HCT116 (cell line): ENCODE data around the gene ZXDC. TPM values are rescaled to one million over a fixed set of nuclear protein-coding genes. Genes with fewer than 3 reads are reported as not detected.

Experiments
- ATAC-seq: fragments of 200-7000 bp; cut with Tn5 transposase; 2 replicates; pipeline ENCODE4 v1.9.1; 2020; ENCODE audit warnings: mild to moderate bottlenecking, moderate library complexity
- BruUV-seq: library from RNA; stranded (reverse); fragments of 400-500 nt; replicated peaks from 2 replicates; lab custom pipeline; 2021; lab: Mats Ljungman, UMichigan
- CTCF ChIA-PET: fragments of 300-600 bp; sonication (Branson Sonifier 250); formaldehyde crosslinking; loops from one replicate; lab custom pipeline; 2021; ENCODE audit warnings: antibody characterized with exemption; lab: Charles Lee
- POLR2A ChIA-PET: fragments of 300-600, 350-600 bp; sonication (Branson Sonifier 250); formaldehyde crosslinking; loops from one replicate; lab custom pipeline; 2021; ENCODE audit warnings: antibody characterized with exemption; lab: Charles Lee
- RAD21 ChIA-PET, 2 experiments: fragments of 300-600 bp; sonication (Branson Sonifier 250); formaldehyde crosslinking; loops; one replicate each; lab custom pipeline; 2023; ENCODE audit warnings: low total read pairs in 2 of 2; ENCODE audit not compliant: uncharacterized antibody in 2 of 2, unreplicated experiment in 2 of 2, low non-redundant PET in 1 of 2; lab: Charles Lee
- DNase-seq: peaks from one replicate; pipeline ENCODE4 v3.0.0-alpha.2; 2010; ENCODE audit warnings: low read depth, low spot score
- H2AFZ ChIP-seq: fragments of 200-600 bp; shearing (Covaris generic), sonication (generic); 2 replicates; pipeline ENCODE4 v1.6.1; 2017; ENCODE audit warnings: low read depth, mixed run types, mixed read lengths, antibody characterized with exemption, low read length; ENCODE audit not compliant: poor library complexity, severe bottlenecking
- H3K27ac ChIP-seq: 2 replicates; pipeline ENCODE4 v1.5.1; 2012; ENCODE audit warnings: low read depth, low read length
- H3K27me3 ChIP-seq: fragments of 200-600 bp; sonication (generic); 2 replicates; pipeline ENCODE4 v1.6.1; 2016; ENCODE audit warnings: mixed run types, low read length, mixed read lengths; ENCODE audit not compliant: insufficient read depth
- H3K36me3 ChIP-seq, 2 experiments: fragments of 200-500 bp in 1 of 2; fragments of 200-600 bp in 1 of 2; sonication (Bioruptor generic) in 1 of 2; sonication (generic) in 1 of 2; 2 replicates each; pipeline versions ENCODE4 v1.5.1 to v1.6.1; 2014 to 2016; ENCODE audit warnings: low read length in 2 of 2, inconsistent platforms in 1 of 2, mixed read lengths in 1 of 2, mixed run types in 1 of 2; ENCODE audit not compliant: insufficient read depth in 2 of 2, control insufficient read depth in 1 of 2
- H3K4me1 ChIP-seq, 2 experiments: fragments of 200-600 bp in 1 of 2; sonication (generic) in 1 of 2; 2 replicates each; pipeline versions ENCODE4 v1.5.1 to v1.6.1; 2012 to 2017; ENCODE audit warnings: low read length in 2 of 2, inconsistent platforms in 1 of 2, mild to moderate bottlenecking in 1 of 2, mixed read lengths in 1 of 2, mixed run types in 1 of 2, moderate library complexity in 1 of 2; ENCODE audit not compliant: insufficient read depth in 2 of 2, control insufficient read depth in 1 of 2
- H3K4me2 ChIP-seq: fragments of 200-600 bp; sonication (generic); 2 replicates; pipeline ENCODE4 v1.6.1; 2017; ENCODE audit warnings: mixed run types, low read length, mixed read lengths
- H3K4me3 ChIP-seq, 2 experiments: fragments of 200-600 bp in 1 of 2; sonication (generic) in 1 of 2; replicated peaks in 1 of 2; 2 replicates each; pipeline ENCODE4 v1.5.1; 2011 to 2016; ENCODE audit warnings: low read length in 2 of 2, control low read depth in 1 of 2, low read depth in 1 of 2, mild to moderate bottlenecking in 1 of 2, mixed read lengths in 1 of 2, mixed run types in 1 of 2
- H3K79me2 ChIP-seq: fragments of 200-600 bp; sonication (generic); 2 replicates; pipeline ENCODE4 v1.6.1; 2017; ENCODE audit warnings: mild to moderate bottlenecking, mixed run types, low read length, moderate library complexity, mixed read lengths; ENCODE audit not compliant: insufficient read depth
- H3K9ac ChIP-seq: fragments of 200-600 bp; sonication (generic); 2 replicates; pipeline ENCODE4 v1.6.1; 2016; ENCODE audit warnings: low read length, mixed read lengths
- H3K9me2 ChIP-seq: fragments of 200-600 bp; sonication (generic), shearing (Covaris generic); 2 replicates; pipeline ENCODE4 v1.6.1; 2017; ENCODE audit warnings: mixed run types, mild to moderate bottlenecking, moderate library complexity; ENCODE audit not compliant: insufficient read depth
- H3K9me3 ChIP-seq, 2 experiments: fragments of 200-500 bp in 1 of 2; fragments of 200-600 bp in 1 of 2; sonication (Bioruptor generic) in 1 of 2; sonication (generic) in 1 of 2; 2 replicates each; pipeline ENCODE4 v1.6.1; 2014 to 2017; ENCODE audit warnings: low read length in 2 of 2, mixed read lengths in 2 of 2, inconsistent platforms in 1 of 2, low read depth in 1 of 2, mild to moderate bottlenecking in 1 of 2, mixed run types in 1 of 2, moderate library complexity in 1 of 2; ENCODE audit not compliant: control insufficient read depth in 1 of 2, insufficient read depth in 1 of 2
- H4K20me1 ChIP-seq: fragments of 200-600 bp; sonication (generic), shearing (Covaris generic); 2 replicates; pipeline ENCODE4 v1.6.1; 2017; ENCODE audit warnings: mixed run types, mild to moderate bottlenecking, moderate library complexity; ENCODE audit not compliant: insufficient read depth
- ATF3 ChIP-seq: IDR thresholded peaks from 2 replicates; pipeline ENCODE4 v1.6.1; 2012
- CBX3 ChIP-seq: IDR thresholded peaks from 2 replicates; pipeline ENCODE4 v1.6.1; 2012; ENCODE audit warnings: low read depth
- CEBPB ChIP-seq: IDR thresholded peaks from 2 replicates; pipeline ENCODE4 v1.6.1; 2012; ENCODE audit warnings: low read depth
- CTCF ChIP-seq, 3 experiments: fragments of 200-600 bp in 1 of 3; sonication (generic) in 1 of 3; IDR thresholded peaks in 2 of 3; conservative IDR thresholded peaks in 1 of 3; 2 replicates each; pipeline ENCODE4 v1.5.1; 2012 to 2017; ENCODE audit warnings: low read depth in 2 of 3, low read length in 2 of 3, antibody characterized with exemption in 1 of 3, borderline replicate concordance in 1 of 3, control low read depth in 1 of 3, mild to moderate bottlenecking in 1 of 3, mixed read lengths in 1 of 3, mixed run types in 1 of 3, moderate library complexity in 1 of 3; ENCODE audit not compliant: insufficient read depth in 1 of 3
- EGR1 ChIP-seq: IDR thresholded peaks from 2 replicates; pipeline ENCODE4 v1.6.1; 2012; ENCODE audit warnings: low read depth
- ELF1 ChIP-seq: IDR thresholded peaks from 2 replicates; pipeline ENCODE4 v1.6.1; 2012; ENCODE audit warnings: low read depth, borderline replicate concordance
- EZH2 ChIP-seq: fragments of 200-600 bp; sonication (generic); IDR thresholded peaks from 2 replicates; pipeline ENCODE4 v1.6.1; 2017; ENCODE audit warnings: antibody characterized with exemption, mixed run types
- FOSL1 ChIP-seq: IDR thresholded peaks from 2 replicates; pipeline ENCODE4 v1.6.1; 2012; ENCODE audit warnings: low read depth
- JUND ChIP-seq: IDR thresholded peaks from 2 replicates; pipeline ENCODE4 v1.6.1; 2012
- MAX ChIP-seq: IDR thresholded peaks from 2 replicates; pipeline ENCODE4 v1.6.1; 2012
- POLR2A ChIP-seq: IDR thresholded peaks from 2 replicates; pipeline ENCODE4 v1.7.0; 2011; ENCODE audit warnings: borderline replicate concordance; ENCODE audit not compliant: insufficient read depth, insufficient read length; ENCODE audit errors: extremely low read depth
- RAD21 ChIP-seq: IDR thresholded peaks from 2 replicates; pipeline ENCODE4 v1.6.1; 2012; ENCODE audit warnings: low read depth, mild to moderate bottlenecking
- SIN3A ChIP-seq: IDR thresholded peaks from 2 replicates; pipeline ENCODE4 v1.6.1; 2012; ENCODE audit warnings: low read depth
- SRF ChIP-seq: IDR thresholded peaks from 2 replicates; pipeline ENCODE4 v1.6.1; 2012; ENCODE audit warnings: low read depth
- YY1 ChIP-seq: IDR thresholded peaks from 2 replicates; pipeline ENCODE4 v1.6.1; 2011; ENCODE audit warnings: low read length, low read depth, moderate library complexity, mild to moderate bottlenecking; ENCODE audit not compliant: insufficient replicate concordance; ENCODE audit errors: extremely low read depth
- ZBTB33 ChIP-seq: IDR thresholded peaks from 2 replicates; pipeline ENCODE4 v1.6.1; 2011; ENCODE audit warnings: mild to moderate bottlenecking, low read length, moderate library complexity; ENCODE audit not compliant: insufficient replicate concordance; ENCODE audit errors: extremely low read depth
- ZFX ChIP-seq: fragments of 450-650 bp; IDR thresholded peaks from 2 replicates; pipeline ENCODE4 v1.6.1; 2017
- ZNF274 ChIP-seq: fragments of 200-500 bp; sonication (Bioruptor generic); IDR thresholded peaks from 2 replicates; pipeline ENCODE4 v1.6.1; 2014; ENCODE audit warnings: mild to moderate bottlenecking, low read depth, low read length, inconsistent platforms
- intact Hi-C: fragments of 100-400 bp; cut with micrococcal nuclease; formaldehyde crosslinking; loops from 2 replicates; pipeline ENCODE4 v1.10.0; 2022
- total RNA-seq: library from RNA; stranded (reverse); gene quantifications from one replicate; pipeline ENCODE4 v1.2.1, GENCODE V29; 2021; ENCODE audit not compliant: unreplicated experiment

Gene ZXDC
- total RNA-seq, 1 experiment from 2014 or later: 29.9 TPM

GRCh38 chr3:126407412-126408044 lies 68.2 kb downstream of the ZXDC start:
- DNase-seq (no peak), ATAC-seq (peak; percentile 98)
- H3K9me2 ChIP-seq: no peaks in the 10 kb centered on the region
- no TSS peak for BruUV-seq
- 0 out of 2 replicates have a peak, but pooled peaks cover 7% of the 10 kb centered on the region for H3K27me3 ChIP-seq
- CTCF ChIA-PET: no interaction called here
- peak overlapping the region; percentile 66 for H2AFZ ChIP-seq
- no peaks in the 10 kb centered on the region for H3K79me2 ChIP-seq
- no peaks in the 10 kb centered on the region for H4K20me1 ChIP-seq
- POLR2A ChIA-PET: no interaction called here
- RAD21 ChIA-PET: interaction anchor here in 1 of 2 experiments (1.2 kb wide), 1 partner anchor 42 kb away, joined by 3 read pairs; no protein-coding TSS in a partner anchor
- no peak overlapping the region for H3K9ac ChIP-seq
- TF ChIP-seq YY1: no peak
- TF ChIP-seq ATF3: no peak
- TF ChIP-seq FOSL1: no peak
- TF ChIP-seq SIN3A: no peak
- no peak for TF ChIP-seq MAX
- no peak for TF ChIP-seq ZNF274
- TF ChIP-seq POLR2A: no peak
- no peak for TF ChIP-seq ZBTB33
- TF ChIP-seq CEBPB: no peak
- TF ChIP-seq CTCF (IDR thresholded peaks at IDR 0.05 in 2 of 3, conservative IDR thresholded peaks at IDR 0.05 in 1 of 3; ENCODE audit: borderline replicate concordance in 1 of 3, insufficient read depth in 1 of 3, low read depth in 2 of 3, low read length in 2 of 3): peak; percentile 37 to 54 (median 45); a peak in 5 of 6 replicates
- no peak for TF ChIP-seq ELF1
- no peak for TF ChIP-seq SRF
- no peak for TF ChIP-seq CBX3
- TF ChIP-seq RAD21: peak; percentile 45
- no peak for TF ChIP-seq EZH2
- no peak for TF ChIP-seq JUND
- TF ChIP-seq ZFX: no peak
- TF ChIP-seq EGR1: no peak
- intact Hi-C loops: no loop called here
- no peaks in the 10 kb centered on the region for H3K36me3 ChIP-seq
- H3K9me3 ChIP-seq: no peaks in the 10 kb centered on the region
- H3K4me3 ChIP-seq: no peak overlapping the region
- H3K27ac ChIP-seq: no peak overlapping the region
- H3K4me1 ChIP-seq: 0 out of 4 replicates have a peak, but pooled peaks cover 0 to 3% of the 10 kb centered on the region in 2 experiments
- no peak overlapping the region for H3K4me2 ChIP-seq
